PC-3 (cell line): ENCODE data around the gene SULT2B1. TPM values are rescaled to one million over a fixed set of nuclear protein-coding genes. Genes with fewer than 3 reads are reported as not detected.

Experiments
- ATAC-seq: fragments of 200-7000 bp; cut with Tn5 transposase; 2 replicates; pipeline ENCODE4 v1.9.1; 2020; ENCODE audit warnings: mild to moderate bottlenecking, moderate library complexity
- BruUV-seq: library from RNA; stranded (reverse); fragments of 400-500 nt; replicated peaks from 2 replicates; lab custom pipeline; 2021; lab: Mats Ljungman, UMichigan
- CTCF ChIA-PET: fragments of 300-600 bp; sonication (Branson Sonifier 250); formaldehyde crosslinking; loops from one replicate; lab custom pipeline; 2022; ENCODE audit warnings: antibody characterized with exemption; lab: Charles Lee
- POLR2A ChIA-PET: fragments of 300-600 bp; sonication (Branson Sonifier 250); formaldehyde crosslinking; loops from one replicate; lab custom pipeline; 2022; ENCODE audit warnings: antibody characterized with exemption; ENCODE audit not compliant: unreplicated experiment; lab: Charles Lee
- DNase-seq: peaks from one replicate; pipeline ENCODE4 v3.0.0-alpha.2; 2015
- H2AFZ ChIP-seq: fragments of 300-600 bp; sonication (generic); 2 replicates; pipeline ENCODE4 v1.6.0; 2016; ENCODE audit warnings: antibody characterized with exemption, low read length
- H3F3A ChIP-seq: fragments of 300-600 bp; sonication (generic); one replicate; pipeline ENCODE4 v1.6.0; 2017; ENCODE audit warnings: antibody characterized with exemption, low read length, control low read depth, mild to moderate bottlenecking; ENCODE audit not compliant: unreplicated experiment
- H3K27ac ChIP-seq: fragments of 300-600 bp; sonication (generic); 2 replicates; pipeline ENCODE4 v1.5.1; 2016; ENCODE audit warnings: mild to moderate bottlenecking, low read length
- H3K27me3 ChIP-seq: fragments of 300-600 bp; sonication (generic); 2 replicates; pipeline ENCODE4 v1.6.1; 2016; ENCODE audit warnings: low read length, mixed read lengths
- H3K36me3 ChIP-seq: fragments of 300-600 bp; sonication (generic); 2 replicates; pipeline ENCODE4 v1.6.1; 2016; ENCODE audit warnings: low read depth, mixed run types, low read length, mixed read lengths
- H3K4me1 ChIP-seq: fragments of 300-600 bp; sonication (generic); 2 replicates; pipeline ENCODE4 v1.5.1; 2016; ENCODE audit warnings: low read length; ENCODE audit not compliant: insufficient read depth
- H3K4me2 ChIP-seq: fragments of 300-600 bp; sonication (generic); 2 replicates; pipeline ENCODE4 v1.6.0; 2016; ENCODE audit warnings: low read length
- H3K4me3 ChIP-seq: fragments of 300-600 bp; sonication (generic); 2 replicates; pipeline ENCODE4 v1.5.1; 2016; ENCODE audit warnings: mild to moderate bottlenecking, low read length, mixed read lengths
- H3K79me2 ChIP-seq: fragments of 300-600 bp; sonication (generic); 2 replicates; pipeline ENCODE4 v1.6.1; 2017; ENCODE audit warnings: low read length, mixed read lengths
- H3K9ac ChIP-seq: fragments of 300-600 bp; sonication (generic); 2 replicates; pipeline ENCODE4 v1.6.0; 2016; ENCODE audit warnings: mild to moderate bottlenecking, low read length
- H3K9me2 ChIP-seq: fragments of 300-600 bp; sonication (generic); replicated peaks from 2 replicates; pipeline ENCODE4 v1.6.1; 2016; ENCODE audit warnings: mixed run types, low read length, mixed read lengths
- H3K9me3 ChIP-seq: fragments of 300-600 bp; sonication (generic); 2 replicates; pipeline ENCODE4 v1.6.1; 2016; ENCODE audit warnings: low read length, mixed read lengths
- H4K20me1 ChIP-seq: fragments of 300-600 bp; sonication (generic); 2 replicates; pipeline ENCODE4 v1.6.1; 2016; ENCODE audit warnings: low read length, mixed read lengths
- CTCF ChIP-seq: fragments of 300-600 bp; sonication (generic); conservative IDR thresholded peaks from 2 replicates; pipeline ENCODE4 v1.5.1; 2017; ENCODE audit warnings: antibody characterized with exemption, low read depth, mild to moderate bottlenecking, low read length
- EZH2 ChIP-seq: fragments of 300-600 bp; sonication (generic); IDR thresholded peaks from one replicate; pipeline ENCODE4 v1.6.1; 2017; ENCODE audit warnings: antibody characterized with exemption, mild to moderate bottlenecking, low read length; ENCODE audit not compliant: unreplicated experiment
- EZH2phosphoT487 ChIP-seq: fragments of 300-600 bp; sonication (generic); IDR thresholded peaks from 2 replicates; pipeline ENCODE4 v1.6.1; 2018; ENCODE audit warnings: mild to moderate bottlenecking, antibody characterized with exemption, low read length, borderline replicate concordance
- intact Hi-C: fragments of 100-400 bp; cut with micrococcal nuclease; formaldehyde crosslinking; loops from 2 replicates; pipeline ENCODE4 v1.9.0; 2023
- total RNA-seq: library from RNA; depleted of rRNA; stranded (reverse); fragments of >200 nt; gene quantifications from 2 replicates; pipeline ENCODE4 v1.2.3, GENCODE V29; 2014

SULT2B1 gene
- total RNA-seq, 1 experiment from 2014 or later = 6.7 TPM

DNA sequence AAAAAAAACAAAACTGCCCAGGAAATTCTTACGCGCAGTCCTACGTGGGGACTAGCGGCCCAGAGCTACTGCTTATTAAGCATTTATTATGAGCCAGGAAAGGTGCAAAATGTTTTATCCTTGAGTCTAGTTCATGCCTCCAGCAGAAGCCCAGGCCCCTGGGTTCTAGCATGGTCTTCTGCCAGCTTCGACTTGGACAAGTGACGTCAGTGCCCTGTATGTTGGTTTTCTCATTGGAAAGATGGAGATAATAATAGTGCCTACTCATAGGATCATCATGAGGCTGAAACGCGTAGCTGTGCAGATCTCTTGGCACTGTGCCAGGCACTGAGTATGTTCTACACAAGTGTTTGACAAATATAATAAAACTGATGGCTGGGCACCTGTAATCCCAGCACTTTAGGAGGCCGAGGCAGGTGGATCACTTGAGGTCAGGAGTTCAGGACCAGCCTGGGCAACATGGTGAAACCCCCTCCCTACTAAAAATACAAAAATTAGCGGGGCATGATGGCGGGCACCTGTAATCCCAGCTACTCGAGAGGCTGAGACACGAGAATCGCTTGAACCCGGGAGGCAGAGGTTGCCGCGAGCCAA lies 12.4 kb upstream of the SULT2B1 start:
- Histone ChIP-seq H3K4me3 (no peak overlapping the region), H3K9me2 (no peaks in the 10 kb centered on the region), H3F3A (no peaks in the 10 kb centered on the region), H3K9ac (no peak overlapping the region), H3K79me2 (no peaks in the 10 kb centered on the region), H3K9me3 (no peaks in the 10 kb centered on the region), H4K20me1 (no peaks in the 10 kb centered on the region), H2AFZ (no peak overlapping the region), H3K4me2 (no peak overlapping the region), H3K27me3 (no peaks in the 10 kb centered on the region), H3K4me1 (peaks cover 14% of the 10 kb centered on the region; the same call in 1 of the 2 replicates), H3K27ac (no peak overlapping the region), H3K36me3 (no peaks in the 10 kb centered on the region)
- TF ChIP-seq EZH2 = no peak
- TF ChIP-seq EZH2phosphoT487 = no peak
- no peak for TF ChIP-seq CTCF
- BruUV-seq = no TSS peak
- DNase-seq (peak; percentile 84), ATAC-seq (peak; percentile 44)
- ChIA-PET CTCF (no interaction called here), POLR2A (no interaction called here)
- intact Hi-C loops = no loop called here

GRCh38 chr19:48540110-48540509 lies 11.9 kb upstream of the SULT2B1 start:
- intact Hi-C loops = no loop called here
- BruUV-seq = no TSS peak
- CTCF ChIA-PET = no interaction called here
- no peak overlapping the region for H3K4me2 ChIP-seq
- H3K36me3 ChIP-seq = no peaks in the 10 kb centered on the region
- no peaks in the 10 kb centered on the region for H4K20me1 ChIP-seq
- no peak overlapping the region for H3K4me3 ChIP-seq
- H3K9me2 ChIP-seq = no peaks in the 10 kb centered on the region
- TF ChIP-seq CTCF (no peak), EZH2phosphoT487 (no peak), EZH2 (no peak)
- no peak overlapping the region for H2AFZ ChIP-seq
- H3K9me3 ChIP-seq = no peaks in the 10 kb centered on the region
- no peaks in the 10 kb centered on the region for H3K27me3 ChIP-seq
- H3K79me2 ChIP-seq = no peaks in the 10 kb centered on the region
- H3K27ac ChIP-seq = no peak overlapping the region
- H3K9ac ChIP-seq = no peak overlapping the region
- ATAC-seq (no peak), DNase-seq (no peak)
- H3K4me1 ChIP-seq = peaks cover 14% of the 10 kb centered on the region; the same call in 1 of the 2 replicates
- POLR2A ChIA-PET = no interaction called here
- no peaks in the 10 kb centered on the region for H3F3A ChIP-seq

GRCh38 chr19:48541813-48542212 lies 10.2 kb upstream of the SULT2B1 start:
- Histone ChIP-seq H3K27me3 (no peaks in the 10 kb centered on the region), H3K4me2 (no peak overlapping the region), H3K79me2 (no peaks in the 10 kb centered on the region), H3F3A (no peaks in the 10 kb centered on the region), H3K9me2 (no peaks in the 10 kb centered on the region), H3K27ac (no peak overlapping the region), H4K20me1 (no peaks in the 10 kb centered on the region), H2AFZ (no peak overlapping the region), H3K9ac (no peak overlapping the region), H3K4me3 (no peak overlapping the region), H3K4me1 (peaks cover 14% of the 10 kb centered on the region; the same call in 1 of the 2 replicates), H3K36me3 (no peaks in the 10 kb centered on the region), H3K9me3 (no peaks in the 10 kb centered on the region)
- DNase-seq (no peak), ATAC-seq (no peak)
- CTCF ChIA-PET = interaction anchor here (1.1 kb wide), 1 partner anchor 54 kb away, joined by 3 read pairs; no protein-coding TSS in a partner anchor
- TF ChIP-seq EZH2phosphoT487 (no peak), EZH2 (no peak), CTCF (no peak)
- POLR2A ChIA-PET = no interaction called here
- intact Hi-C loops = no loop called here
- BruUV-seq = no TSS peak
